NCI-H510A treated with DMSO at 0.1 percent for 48 hours (cell line): ENCODE results near the gene ADGRE1.

Source experiments
- DNase-seq: peaks from one replicate; lab custom pipeline; 2025; lab: John Stamatoyannopoulos, UW

ADGRE1 gene

GRCh38 chr19:6877766-6878165 is 9.6 kb upstream of the ADGRE1 start:
- DNase-seq, result no peak

DNA sequence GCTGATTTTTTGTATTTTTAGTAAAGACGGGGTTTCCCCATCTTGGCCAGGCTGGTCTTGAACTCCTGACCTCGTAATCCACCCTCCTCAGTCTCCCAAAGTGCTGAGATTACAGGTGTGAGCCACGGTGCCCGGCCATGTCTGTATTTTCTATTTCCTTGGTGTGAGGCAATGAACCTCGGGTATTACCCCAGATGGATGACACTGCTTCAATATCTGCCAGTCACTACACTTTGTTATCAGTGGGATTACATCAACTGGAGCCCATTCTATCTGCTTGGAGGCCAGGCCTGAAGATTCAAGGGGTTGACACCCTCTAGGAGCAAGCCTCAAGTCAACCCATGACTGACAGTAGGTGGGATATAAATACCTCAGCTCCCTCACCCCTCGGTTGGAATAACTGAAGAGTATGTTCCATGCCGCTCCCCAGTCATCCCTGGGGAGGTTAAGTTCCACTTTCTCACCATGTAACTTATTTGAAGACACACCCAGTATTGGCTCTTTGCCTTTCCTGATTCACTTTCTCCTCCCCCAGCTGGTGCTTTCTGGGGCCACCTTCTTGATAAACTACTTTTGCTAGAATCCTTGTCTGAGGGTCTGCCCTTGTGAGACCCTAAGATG is 992 bp upstream of the ADGRE1 start:
- DNase-seq, result no peak

DNA sequence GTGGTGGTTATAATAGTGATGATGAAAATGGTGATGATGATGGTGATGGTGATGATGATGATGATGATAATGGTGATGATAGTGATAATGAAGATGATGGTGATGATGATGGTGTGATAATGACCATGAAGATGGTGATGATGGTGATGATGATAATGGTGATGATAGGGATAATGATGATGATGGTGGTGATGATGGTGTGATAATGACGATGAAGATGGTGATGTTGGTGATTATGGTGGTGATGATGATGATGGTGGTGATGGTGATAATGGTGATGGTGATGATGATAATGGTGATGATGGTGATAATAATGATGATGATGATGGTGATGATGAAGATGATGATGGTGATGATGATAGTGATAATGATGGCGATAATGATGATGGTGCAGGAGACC is 1.6 kb downstream of the ADGRE1 start:
- no peak for DNase-seq

- no peak for DNase-seq
These were observed 3.1 kb downstream of the ADGRE1 start for GRCh38 chr19:6890401-6890913.

DNA sequence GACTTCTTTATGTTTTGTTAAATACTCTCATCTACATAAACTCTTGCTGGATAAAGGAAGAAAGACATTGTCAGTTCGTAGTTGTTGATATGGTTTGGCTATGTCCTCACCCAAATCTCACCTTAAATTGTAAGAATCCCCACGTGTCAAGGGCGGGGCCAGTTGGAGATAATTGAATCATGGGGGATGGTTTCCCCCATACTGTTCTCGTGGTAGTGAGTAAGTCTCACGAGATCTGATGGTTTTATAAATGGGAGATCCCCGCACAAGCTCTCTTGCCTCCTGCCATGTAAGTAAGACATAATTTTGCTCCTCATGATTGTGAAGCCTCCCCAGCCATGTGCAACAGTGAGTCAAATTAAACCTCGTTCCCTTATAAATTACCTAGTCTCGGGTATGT is 3.6 kb downstream of the ADGRE1 start:
- DNase-seq, result no peak

GRCh38 chr19:6891761-6892385 is 4.5 kb downstream of the ADGRE1 start:
- DNase-seq, result no peak

DNA sequence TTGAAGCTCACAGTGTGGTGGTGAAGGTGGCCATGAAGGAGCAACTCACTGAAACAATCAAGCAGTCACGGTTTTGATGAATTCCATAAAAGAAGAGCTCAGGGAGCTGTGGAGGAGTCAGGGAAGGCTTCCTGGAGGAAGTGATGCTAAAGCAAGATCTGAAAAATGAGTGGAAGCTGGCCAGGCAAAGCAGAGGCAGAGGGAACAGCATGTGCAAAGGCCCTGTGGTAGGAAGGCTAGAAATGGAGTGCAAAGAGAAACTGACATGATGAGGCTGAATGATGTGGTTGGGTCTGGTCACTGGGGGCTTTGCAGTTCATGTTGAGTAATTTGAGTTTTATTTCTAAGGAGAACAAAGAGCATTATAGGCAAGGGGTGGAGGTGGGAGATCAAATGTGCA is 6.9 kb downstream of the ADGRE1 start:
- DNase-seq, result no peak

GRCh38 chr19:6903446-6903845 is 16.1 kb downstream of the ADGRE1 start:
- no peak for DNase-seq

- DNase-seq, result no peak
These were observed 19.2 kb downstream of the ADGRE1 start for GRCh38 chr19:6906559-6907060.

GRCh38 chr19:6911523-6911922 is 24.1 kb downstream of the ADGRE1 start:
- no peak for DNase-seq

DNA sequence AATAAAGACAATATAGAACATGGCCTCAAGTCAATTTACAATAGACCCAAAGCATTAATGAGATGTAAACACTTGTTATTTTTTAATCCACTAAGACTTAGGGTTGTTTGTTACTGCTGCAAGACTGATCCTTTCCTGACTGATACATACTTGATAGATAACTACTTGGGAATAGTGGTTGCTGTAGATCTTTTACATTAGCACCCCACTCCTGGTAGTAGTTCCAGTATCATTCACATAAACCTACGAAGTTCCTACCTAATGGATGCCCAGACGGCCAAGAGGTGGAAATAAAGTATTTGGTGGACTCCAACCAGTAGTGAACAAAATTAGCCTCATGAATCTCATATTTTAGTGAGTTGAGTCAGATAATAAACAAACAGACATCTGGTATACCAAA is 26.9 kb downstream of the ADGRE1 start:
- no peak for DNase-seq

DNA sequence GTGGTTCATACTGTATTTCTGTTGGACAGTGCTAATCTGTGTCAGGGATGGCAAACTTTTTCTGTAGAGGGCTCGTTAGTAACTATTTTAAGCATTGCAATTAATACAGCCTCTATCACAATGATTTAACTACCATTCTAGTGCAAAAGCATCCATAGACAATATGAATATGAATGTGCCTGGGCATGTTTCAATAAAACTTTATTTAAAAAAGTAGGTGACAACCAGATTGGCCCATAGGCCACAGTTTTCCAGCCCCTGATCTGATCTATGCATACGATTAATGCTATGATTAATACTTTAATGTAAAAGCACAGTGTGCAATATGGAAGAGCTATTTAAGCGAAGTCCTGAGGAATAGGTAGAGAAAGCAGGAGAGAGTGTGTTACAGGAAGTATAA is 29.6 kb downstream of the ADGRE1 start:
- no peak for DNase-seq

DNA sequence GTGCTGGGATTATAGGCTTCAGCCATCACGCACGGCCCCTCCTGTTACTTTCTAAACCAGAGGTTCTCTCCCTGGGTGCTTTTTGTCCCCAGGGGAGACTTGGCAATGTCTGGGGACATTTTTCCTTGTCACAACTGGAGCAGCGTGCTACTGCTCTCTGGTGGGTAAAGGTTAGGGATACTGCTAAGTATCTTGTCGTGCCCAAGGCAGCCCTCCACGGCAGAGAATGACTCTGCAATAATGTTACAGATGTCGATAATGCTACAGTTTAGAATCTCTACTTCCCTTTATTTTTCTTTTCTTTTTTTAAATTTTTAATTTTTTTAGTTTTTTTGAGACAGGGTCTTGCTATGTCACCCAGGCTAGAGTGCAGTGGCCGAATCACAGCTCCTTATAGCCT is 38.0 kb downstream of the ADGRE1 start:
- DNase-seq, result no peak

DNA sequence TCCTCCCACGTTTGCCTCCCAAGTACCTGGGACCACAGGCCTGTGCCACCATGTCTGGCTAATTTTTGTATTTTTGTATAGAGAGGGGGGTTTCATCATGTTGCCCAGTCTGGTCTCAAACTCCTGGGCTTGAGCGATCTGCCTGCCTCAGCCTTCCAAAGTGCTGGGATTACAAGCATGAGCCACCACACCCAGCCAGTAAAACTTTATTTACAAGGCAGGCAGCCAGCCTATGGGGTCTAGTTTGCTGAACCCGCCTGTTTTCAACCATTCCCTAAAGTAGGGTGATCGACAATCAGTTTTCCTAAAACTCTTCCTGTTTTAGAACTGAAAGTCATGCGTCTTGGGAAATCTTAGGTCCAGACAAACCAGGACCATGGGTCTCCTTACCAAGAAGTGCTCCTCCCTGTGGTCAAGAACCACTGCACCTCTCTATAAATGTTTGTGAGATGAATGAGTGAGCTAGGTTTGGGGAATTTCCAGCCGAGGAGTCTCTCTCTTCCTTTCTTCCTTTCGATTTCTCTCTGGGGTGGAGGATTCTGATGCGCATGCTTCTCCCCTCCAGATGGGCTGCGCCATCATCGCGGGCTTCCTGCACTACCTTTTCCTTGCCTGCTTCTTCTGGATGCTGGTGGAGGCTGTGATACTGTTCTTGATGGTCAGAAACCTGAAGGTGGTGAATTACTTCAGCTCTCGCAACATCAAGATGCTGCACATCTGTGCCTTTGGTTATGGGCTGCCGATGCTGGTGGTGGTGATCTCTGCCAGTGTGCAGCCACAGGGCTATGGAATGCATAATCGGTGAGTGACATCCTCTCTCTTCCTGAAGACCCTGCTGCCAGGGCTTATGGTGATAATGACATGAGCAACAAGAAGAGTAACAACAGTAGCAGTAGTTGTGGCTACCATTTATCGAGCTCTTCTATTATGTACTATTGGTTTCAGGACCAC is 38.7 kb downstream of the ADGRE1 start:
- no peak for DNase-seq

DNA sequence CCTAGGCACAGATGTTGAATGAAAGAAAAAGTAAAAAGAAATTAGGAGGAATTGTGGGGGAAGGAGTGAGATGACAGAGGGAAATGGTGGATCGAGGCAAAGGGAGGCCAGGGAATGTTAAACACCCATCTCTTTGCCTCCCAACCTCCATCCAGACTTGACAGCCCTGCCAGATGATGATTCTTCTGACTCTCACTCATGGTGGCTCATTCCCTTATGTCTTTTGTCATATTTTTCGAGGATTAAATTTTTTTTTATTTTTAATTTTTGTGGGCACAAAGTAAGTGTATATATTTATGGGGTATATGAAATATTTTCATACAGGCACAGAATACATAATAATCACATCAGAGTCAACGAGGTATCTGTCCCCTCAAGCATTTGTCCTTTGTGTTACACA is 42.8 kb downstream of the ADGRE1 start:
- no peak for DNase-seq

- no peak for DNase-seq
These were observed 47.7 kb downstream of the ADGRE1 start for GRCh38 chr19:6935069-6935468.

DNA sequence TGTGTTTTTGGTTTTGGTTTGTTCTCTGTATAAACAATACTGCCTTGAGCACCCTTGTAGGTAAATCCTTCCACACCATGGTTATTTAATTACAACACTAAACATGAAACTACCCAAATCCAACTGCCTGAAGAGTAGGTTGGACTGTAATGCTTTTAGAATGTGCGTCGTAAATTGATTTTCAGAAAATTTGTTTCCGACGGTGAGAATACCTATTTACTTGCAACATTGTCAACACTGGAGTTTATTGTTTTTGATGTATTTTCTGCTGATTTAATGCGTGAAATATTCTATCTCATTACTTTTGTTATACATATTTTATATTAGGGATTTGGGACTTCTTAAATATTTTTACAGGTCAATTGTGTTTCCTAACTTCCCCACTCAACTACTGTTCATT is 48.2 kb downstream of the ADGRE1 start:
- DNase-seq, result no peak

- DNase-seq, result no peak
These were observed 58.4 kb downstream of the ADGRE1 start for GRCh38 chr19:6945733-6946132.

DNA sequence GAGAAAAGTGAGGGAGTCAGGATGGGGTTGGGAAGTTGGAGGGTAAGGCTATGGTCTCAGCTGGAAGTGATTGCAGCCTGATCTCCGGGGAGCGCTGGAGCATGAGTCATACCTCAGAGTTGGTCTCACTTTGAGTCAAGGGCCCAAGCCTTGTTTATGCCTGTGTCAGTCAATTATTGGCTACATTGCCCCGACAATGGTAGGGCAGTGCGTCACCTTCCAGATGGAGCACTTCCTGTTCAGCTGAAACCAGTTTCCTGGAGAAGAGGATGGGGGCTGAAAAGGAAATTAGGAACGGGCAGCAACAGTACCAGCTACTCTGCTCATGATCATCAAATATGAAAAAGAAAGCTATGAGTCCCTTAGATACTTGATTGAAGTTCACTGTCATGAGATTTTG is 60.4 kb downstream of the ADGRE1 start:
- no peak for DNase-seq

DNA sequence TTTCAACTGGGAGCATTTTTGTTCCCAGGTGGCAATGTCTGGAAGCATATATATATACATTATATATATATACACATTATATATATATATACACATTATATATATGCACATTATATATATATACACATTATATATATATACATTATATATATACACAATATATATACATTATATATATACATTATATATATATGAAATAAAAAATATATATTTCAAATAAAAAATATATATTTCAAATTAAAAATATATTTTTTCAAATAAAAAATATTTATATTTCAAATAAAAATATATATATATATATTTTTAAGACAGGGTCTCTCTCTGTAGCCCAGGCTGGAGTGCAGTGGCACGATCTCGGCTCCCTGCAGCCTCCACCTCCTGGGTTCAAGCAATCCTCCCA is 61.5 kb downstream of the ADGRE1 start:
- DNase-seq, result no peak

- no peak for DNase-seq
These were observed 65.6 kb downstream of the ADGRE1 start for GRCh38 chr19:6952956-6953355.

DNA sequence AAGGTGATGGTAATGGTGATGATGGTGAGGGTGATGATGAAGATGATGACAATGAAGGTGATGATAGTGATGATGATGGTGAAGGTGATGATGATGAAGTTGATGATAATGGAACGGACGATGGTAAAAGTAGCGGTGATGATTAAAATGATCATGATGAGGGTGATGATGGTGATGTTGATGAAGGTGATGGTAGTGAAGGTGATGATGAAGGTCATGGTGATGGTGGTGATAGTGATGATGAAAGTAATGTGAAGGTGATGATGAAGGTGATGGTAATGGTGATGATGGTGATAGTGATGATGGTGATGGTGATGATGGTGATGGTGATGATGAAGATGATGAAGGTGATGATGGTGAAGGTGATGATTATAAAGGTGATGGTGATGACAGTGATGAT is 67.7 kb downstream of the ADGRE1 start:
- no peak for DNase-seq

DNA sequence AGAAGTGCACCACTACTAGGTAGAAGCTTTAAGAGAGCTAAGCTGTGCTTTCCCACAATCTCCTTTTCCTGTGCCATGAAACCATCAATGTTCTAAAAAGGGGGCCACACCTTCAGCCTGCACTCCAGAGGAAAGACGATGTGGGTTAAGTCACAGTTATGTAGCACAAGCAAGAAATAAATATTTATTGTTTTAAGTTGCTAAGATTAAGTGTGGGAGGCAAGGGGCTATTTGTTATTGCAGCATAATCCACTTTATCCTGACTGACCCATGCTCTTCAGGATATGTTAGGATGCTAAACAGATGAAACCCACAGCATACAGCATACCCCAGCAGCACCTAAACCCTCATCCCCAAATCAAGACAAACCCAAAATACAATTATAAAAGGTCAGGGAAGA is 69.2 kb downstream of the ADGRE1 start:
- DNase-seq, result no peak
